CD4-positive, alpha-beta T cell treated with Interferon alpha-2 for 1 hour (primary cell): ENCODE results near the gene ZSWIM9.

ENCODE experiments used
- DNase-seq, 2 donors: peaks; one replicate each; pipeline ENCODE4 v3.0.0-alpha.2; 2020 to 2022

ZSWIM9 gene

DNA sequence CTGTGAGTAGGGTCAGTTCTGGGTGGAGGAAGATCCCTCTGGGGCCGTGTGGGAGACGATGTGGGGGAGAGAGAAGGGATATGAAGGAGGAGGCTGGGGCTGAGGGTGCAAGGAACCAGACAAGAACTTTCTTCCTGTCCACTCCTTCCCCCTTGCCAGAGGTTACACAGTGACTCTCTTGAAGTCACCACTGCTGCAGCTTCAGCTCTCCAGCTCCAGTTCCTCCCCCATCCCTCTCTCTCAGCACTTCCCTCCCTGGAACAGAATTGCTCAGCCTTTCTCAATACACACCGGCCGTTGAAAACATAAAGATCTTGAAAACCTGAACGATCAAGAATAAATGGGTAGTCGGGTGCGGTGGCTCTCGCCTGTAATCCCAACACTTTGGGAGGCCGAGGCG, 5.1 kb downstream of the ZSWIM9 start:
- DNase-seq: no peak

DNA sequence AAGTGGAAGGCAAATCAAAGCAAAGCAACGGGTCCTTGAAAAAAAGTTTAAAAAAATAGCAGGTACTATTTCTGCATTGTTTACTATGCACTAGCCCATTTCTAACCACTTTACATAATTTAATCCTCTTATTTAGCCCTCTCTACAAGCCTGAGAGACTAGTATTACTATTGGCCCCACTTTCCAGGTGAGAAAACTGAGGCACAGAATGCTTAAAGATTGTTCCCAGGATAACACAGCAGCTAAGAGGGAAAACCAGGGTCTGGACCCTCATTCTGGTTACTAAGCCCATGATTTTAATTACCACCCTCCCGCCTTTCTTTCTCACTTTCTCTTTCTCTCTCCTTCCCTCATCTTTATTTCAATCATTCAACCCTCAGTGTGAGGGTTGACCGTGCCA, 5.7 kb downstream of the ZSWIM9 start:
- DNase-seq: no peak

DNA sequence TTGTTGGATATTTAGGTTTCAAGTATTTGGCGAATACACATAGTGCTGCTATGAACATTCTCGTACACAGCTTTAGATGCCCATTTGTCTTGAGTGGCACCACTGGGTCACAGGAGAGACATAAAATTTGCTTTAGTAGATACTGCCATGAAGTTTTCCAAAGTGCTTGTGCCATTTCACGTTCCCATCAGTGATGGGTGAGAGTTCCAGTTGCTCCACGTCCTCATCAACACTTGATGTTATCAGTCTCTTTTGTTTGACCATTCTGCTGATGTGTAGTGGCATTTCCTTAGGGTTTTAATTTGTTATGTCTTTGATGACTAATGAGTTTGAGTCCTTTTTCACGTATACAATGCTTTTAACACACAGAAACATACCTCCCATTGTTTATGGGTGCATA, 11.0 kb downstream of the ZSWIM9 start:
- DNase-seq: no peak

DNA sequence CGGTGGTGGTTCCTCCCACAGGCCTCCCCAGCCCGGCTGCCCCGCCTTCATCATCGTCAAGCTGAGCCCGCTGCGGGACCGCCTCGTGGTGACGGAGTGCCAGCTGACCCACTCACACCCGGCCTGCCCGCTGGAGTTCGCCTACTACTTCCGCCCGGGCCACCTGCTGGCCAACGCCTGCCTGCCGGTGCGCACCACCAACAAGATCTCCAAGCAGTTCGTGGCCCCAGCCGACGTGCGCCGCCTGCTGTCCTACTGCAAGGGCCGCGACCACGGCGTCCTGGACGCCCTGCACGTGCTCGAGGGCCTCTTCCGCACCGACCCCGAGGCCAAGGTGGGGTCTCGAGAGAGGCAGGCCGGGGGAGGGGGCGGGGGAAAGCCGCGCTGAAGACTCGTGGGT, 12.0 kb downstream of the ZSWIM9 start:
- DNase-seq: no peak

DNA sequence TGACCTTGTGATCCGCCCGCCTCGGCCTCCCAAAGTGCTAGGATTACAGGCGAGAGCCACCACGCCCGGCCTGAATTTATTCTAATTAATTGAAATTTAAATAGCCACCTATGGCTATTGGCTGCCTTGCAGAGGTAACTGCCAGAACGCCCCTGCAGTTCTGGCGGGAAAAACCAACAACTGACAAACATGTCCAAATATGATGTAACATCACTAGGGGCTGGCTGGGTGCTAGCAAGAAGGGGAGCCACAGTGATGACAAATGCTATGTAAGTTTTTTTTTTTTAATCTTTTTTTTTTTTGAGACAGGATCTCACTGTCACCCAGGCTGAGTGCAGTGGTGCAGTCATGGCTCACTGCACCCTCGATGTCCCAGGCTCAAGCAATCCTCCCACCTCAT, 12.9 kb downstream of the ZSWIM9 start:
- no peak for DNase-seq

DNA sequence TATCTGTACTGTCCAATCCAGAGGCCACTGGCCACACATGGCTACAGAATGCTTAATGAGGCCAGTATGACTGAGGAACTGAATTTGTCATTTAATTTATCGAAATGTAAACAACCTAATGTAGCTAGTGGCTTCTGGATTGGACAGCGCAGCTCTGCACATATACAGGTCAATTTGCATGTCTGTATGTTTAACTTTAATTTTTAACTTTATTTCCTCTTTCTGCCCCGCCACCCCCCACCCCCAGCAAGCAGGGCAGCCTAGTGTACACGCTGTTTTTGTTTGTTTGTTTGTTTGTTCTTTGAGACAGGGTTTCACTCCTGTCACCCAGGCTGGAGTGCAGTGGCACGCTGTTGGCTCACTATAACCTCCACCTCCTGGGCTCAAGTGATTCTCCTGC, 15.5 kb downstream of the ZSWIM9 start:
- no peak for DNase-seq

DNA sequence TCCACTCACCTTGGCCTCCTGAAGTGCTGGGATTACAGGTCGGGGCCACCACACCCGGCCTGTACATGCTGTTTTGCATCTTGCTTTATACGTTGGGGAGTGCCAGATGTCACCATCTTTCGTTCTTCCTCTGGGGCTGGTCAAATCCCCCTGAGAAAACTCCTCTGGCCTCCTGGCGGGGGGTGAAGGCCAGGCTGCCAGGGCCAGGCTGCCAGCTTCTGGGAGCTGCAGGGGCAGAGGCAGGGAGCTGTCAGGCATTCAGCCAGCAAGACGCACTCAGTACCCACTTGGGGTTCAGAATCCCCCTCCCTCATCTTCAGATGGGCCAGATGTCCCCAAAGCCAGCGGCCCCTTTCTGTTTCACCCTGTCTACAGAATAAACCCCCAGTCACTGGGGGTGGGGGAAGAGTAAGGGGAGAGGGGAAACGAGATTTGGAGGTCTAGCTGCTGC, 16.1 kb downstream of the ZSWIM9 start:
- no peak for DNase-seq

DNA sequence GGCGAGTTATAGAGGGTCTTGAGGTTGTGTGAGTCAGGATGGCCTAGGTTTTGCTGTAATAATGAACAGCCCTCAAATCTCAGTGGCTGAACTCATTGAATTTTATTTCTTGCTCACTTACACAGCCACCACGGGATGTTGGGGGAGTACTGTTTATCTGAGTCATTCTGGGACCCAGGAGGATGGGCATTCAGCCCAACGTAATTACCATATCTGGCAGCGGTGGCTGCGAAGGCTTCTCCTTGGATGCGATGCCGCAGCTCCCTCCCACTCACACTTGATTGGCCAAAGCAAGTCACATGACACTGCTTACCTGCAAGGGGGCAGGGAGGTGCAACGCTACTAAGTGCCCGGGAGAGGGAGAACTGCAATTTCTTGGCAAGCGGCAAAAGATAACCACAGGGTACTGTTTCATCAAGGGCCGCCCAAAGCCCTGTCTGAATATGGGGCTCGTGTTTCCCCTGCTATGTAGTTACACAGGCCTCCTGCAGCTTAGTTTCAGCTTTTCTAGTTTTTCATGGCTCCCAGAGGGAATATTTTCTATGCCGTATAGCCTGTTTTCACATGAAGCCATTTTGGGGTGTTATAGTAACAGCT, 19.9 kb downstream of the ZSWIM9 start:
- DNase-seq: peak; percentile 26 to 76

DNA sequence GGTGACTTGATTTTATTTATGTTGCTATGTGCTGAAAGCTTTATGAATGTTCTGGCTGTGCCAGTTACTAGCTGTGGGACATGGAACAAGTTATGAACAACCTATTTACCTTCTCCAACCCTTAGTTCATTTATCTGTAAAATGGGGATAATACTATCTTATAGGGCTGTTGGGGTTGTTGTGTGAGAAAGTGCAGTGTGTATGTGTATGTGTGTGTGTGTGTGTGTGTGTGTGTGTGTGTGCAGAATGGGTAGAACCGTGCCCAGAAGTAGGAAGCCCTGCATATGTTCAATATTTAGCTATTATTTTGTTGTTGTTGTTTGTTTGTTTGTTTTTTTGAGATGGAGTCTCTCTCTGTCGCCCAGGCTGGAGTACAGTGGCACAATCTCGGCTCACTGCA, 20.4 kb downstream of the ZSWIM9 start:
- DNase-seq: no peak

DNA sequence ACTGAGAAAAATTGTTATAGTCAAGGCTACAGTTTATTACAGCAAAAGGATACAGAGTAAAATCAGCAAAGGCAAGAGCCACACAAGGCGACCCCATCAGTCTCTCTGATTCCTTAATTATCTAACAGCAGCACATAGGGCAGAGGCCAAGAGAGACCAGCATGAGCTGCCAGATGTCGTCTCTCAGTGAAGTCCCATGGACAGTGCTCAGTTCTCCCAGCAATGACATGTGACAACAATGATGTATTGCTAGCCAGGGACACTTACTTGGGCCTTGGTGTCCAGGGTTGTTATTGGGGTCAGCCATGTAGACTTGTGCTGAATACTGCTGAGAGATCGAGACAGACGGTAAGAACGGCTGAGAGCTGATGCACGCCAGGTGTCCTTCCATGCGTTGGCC, 22.3 kb downstream of the ZSWIM9 start:
- no peak for DNase-seq

DNA sequence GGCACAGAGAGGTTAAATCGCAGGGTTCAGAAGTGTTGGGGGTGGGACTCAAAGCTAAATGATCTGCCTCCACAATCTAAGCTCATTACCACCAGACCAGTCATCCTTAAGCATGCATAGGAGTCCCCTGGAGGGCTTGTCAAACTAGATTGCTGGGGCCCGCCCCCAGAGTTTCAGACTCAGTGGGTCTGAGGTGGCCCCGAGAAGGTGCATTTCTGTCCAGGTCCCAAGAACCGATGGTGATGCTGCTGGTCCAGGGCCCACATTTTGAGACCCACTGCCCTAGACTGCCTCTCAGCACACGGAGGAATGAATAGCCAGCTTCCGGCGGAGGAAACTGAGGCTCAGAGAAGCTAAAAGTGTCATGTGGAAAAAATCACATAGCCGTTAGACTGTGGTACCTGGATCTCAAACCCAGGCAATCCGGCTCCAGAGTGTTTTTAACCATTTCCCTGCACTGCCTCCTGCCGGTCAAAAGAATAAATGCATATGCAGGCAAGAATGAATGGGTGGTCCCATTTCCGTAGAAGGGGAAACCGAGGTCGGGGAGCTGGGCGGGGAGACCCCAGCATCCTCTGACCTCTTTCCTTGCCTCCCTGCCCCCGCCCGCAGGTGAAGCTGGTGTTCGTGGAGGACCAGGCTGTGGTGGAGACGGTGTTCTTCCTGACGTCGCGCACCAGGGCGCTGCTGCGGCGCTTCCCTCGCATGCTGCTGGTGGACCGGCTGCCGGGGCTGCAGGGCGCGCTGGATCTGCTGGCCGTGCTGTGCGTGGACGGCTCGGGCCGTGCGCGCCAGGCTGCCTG, 23.8 kb downstream of the ZSWIM9 start:
- peak; percentile 11 to 44 for DNase-seq

DNA sequence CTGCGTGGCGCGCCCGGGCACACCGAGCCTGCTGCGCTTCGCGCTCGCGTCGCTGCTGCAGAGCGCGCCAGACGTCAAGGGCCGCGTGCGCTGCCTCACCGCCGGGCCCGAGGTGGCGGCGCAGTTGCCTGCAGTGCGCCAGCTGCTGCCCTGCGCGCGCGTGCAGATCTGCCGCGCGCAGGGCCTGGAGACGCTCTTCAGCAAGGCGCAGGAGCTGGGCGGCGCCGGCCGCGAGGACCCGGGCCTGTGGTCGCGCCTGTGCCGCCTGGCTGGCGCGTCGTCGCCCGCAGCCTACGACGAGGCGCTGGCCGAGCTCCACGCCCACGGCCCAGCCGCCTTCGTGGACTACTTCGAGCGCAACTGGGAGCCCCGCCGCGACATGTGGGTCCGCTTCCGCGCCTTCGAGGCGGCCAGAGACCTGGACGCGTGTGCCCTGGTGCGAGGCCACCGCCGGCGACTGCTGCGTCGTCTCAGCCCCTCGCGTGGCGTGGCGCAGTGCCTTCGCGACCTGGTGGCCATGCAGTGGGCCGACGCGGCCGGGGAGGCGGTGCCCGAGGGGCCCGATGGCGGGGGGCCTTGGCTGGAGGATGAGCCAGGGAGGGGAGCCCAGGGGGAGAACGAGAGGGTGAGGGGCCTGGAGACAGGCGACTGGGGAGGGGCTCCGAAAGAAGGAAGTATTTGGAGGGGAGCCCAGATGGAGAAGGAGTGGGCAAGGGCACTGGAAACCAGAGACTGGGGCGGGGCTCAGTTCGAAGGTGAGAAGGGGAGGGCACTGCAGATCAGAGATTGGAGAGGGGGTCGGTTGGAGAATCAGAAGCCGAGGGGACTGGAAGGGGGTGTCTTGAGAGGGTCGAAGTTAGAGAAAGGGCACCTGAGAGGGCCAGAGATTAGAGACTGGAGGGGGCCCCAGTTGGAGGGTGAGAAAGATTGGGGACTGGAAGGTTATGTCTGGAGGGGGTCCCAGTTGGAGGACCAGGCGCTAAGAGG, 24.7 kb downstream of the ZSWIM9 start:
- DNase-seq: no peak

DNA sequence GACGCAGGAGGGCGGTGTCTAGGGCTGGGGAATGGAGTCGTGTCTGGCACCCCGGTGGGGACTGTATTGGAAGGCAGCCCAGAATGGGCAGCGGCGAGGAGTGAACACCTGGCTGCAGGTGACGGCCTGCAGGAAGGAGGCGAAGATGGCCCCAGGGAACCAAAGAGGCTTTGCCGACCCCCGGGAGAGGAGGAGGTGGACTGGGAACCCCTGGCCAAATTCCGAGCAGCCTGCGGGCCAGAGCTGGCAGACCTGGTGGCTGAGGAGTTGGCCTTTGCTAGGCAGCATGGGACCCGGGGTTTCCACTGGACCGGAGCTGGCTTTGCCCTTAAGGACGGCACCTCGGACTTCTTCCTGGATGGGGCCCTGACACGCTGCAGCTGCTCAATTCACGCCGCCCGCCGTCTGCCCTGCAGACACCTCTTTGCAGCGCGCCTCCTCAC, 25.9 kb downstream of the ZSWIM9 start:
- no peak for DNase-seq

DNA sequence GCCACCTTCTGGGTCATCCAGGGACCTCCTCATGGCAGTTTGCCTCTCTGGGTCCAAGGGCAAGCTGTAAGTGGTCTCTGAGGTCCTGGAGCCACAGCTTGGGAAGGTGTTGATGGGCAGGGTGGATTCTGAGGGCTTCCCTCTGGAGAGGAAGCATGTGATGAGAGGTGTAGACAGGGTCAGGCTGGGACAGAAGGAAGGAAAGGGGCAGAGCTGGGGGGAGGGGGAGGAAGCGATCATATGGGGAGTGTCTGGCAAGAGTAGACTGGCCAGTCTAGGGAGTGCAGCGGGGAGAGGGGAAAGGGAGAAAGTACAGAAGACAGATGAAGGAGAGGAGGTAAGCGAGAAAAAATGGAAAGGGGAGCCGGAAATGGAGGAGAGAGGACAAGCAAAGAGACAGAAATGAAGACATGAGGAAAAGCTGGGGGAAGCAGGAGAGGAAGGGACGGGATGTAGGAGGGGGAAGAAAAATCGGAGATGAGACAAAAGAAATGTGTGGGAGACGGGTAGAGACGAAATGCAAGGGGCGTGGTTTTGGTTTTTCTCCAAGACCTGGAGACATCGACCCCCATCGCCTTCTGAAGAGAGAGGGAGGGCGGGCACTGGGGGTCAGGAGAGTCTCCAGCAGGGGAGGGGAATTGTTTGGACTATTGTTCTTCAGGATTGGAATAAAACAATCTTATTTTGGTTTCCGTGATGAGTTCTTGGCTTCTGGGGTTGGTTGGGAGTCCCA, 26.6 kb downstream of the ZSWIM9 start:
- DNase-seq: no peak

DNA sequence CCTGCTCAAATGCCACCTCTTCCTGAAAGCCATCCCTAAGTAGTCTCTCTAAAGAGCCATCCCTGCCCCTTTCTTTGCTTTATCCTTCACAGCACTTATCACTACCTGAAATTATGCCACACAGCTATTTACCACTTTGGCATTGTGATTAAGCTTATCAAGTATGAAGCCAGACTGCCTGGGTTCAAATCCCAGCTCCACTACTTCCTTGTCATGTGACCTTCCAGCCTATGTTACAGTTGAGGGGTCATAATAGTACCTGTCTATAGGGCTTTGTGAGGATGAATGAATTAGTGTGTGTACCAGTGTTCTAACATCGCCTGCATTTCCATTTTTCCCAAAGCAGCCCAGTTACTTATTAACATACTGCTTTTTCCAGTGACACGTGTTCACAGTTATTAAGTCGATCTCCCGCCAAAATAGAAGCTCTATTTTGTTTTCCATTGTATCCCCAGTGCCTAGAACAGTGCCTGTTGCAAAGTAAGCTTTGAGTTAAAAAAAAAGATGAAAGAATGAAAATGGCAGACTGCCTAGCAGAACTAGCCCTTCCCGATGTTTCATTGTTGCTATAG, 32.8 kb downstream of the ZSWIM9 start:
- no peak for DNase-seq

DNA sequence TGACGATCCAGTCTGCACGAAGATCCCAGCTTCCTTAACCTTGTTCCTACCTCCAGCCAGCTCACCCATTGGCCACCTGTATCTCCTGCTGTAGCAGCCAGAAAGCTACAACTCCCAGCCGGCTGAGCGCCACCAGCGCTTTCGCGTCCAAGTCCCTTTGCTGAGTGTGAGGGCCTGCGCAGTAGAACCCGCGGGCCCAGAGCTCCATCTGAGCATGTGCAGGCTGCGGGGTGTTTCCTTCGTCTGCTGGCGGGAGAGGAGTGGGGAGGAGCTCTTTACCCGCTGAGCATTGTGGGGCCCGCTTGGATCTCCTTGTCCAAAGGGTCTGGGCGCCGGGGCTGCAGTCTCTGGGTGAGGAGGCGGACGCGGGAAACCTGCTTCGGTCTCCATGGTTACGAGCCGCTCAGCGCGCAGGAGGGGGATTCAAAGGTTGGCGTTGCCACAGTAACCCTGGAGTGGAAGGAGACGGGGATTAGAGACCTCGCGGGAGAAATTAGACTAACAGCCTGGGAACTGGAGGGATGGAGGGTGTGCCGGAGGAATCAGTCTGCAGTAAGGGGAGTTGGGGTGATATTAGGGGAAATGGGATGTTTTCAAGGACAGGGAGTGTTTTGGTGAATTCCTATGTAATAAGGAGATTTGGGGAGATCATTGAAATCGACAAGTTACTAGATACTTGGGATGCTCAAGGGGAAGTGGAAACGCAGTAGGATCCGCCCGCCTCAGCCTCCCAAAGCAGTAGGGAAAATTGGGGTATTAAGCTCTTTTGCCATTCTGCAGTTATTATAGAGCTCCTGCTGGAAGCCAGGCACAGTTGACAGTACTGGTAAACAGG, 33.5 kb downstream of the ZSWIM9 start:
- peak; percentile 90 to 93 for DNase-seq

DNA sequence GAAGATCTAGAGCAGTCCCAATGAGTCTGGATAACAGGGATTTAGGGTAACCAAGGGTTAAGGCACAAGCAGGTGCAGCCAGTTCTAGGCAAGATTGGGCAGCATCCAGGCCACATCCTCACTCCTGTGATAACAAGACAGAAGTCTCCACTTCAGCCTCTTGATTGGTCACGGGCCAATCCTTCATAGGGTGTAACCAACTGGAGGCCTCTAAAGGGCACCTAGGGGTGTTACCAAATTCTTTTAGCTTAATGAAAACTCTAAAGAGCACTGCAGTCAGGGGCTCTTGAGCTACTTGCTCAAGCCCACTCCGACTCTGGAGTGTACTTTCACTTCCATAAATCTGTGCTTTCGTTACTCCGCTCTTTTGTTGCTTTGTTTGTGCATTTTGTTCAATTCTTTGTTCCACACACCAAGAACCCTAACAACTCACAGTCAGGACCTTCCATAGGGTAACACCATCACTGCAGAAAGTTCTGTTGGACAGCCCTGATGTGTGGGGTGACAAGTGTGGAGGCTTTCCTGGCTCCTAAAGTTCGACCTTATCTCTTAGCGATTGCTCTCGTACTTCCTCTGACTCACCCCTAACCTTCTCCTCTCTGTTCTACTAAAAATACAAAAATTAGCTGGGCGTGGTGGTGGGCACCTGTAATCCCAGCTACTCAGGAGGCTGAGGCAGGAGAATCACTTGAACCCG, 36.1 kb downstream of the ZSWIM9 start:
- no peak for DNase-seq

DNA sequence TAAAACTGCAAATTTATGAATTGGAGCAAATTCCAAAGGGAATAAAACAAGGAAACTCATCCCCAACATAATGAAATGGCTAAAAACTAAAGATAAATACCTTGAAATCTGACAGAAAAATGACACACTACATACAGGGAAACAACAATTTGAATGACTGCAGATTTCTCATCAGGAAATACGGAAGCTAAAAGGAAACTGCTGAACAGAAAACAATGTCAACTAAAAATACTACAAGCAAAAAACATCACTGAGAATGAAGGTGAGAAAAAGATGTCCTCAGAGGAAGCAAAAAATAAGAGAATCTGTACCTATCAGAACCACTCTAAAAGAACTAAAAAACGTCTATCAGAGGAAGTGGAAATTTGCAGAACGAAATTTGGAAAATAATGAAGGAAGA, 39.5 kb downstream of the ZSWIM9 start:
- no peak for DNase-seq

DNA sequence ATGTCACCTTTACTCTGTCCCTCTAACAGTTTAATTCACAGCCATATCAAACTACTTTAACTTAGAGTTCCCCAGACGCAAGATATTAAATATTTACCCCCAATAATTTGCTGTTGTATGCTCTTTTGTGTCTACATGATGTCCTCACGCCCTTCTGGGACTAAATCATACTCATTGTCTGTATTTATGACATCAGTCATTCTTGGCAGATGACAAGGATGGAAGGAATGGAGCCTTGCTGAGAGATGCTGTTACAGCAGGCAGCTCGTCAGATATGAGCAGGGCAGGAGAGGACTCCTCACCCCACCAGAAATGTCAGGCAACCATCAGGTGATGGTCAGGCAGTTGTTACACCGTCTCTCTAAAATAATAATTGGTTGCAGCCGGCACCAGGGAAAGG, 43.5 kb downstream of the ZSWIM9 start:
- no peak for DNase-seq

DNA sequence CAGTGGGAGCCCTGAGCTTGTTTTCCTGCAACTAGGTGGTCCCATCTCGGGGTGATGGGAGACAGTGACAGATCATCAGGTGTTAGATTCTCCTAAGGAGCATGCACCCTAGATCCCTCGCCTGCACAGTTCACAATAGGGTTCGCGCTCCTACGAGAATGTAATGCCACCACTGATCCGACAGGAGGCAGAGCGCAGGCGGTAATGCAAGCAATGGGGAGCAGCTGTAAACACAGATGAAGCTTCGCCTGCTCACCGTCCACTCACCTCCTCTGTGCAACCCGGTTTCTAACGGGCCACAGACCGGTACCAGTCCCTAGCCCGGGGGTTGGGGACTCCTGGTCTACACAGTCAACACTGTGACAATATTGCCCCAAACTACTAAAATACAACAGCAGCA, 46.5 kb downstream of the ZSWIM9 start:
- no peak for DNase-seq

DNA sequence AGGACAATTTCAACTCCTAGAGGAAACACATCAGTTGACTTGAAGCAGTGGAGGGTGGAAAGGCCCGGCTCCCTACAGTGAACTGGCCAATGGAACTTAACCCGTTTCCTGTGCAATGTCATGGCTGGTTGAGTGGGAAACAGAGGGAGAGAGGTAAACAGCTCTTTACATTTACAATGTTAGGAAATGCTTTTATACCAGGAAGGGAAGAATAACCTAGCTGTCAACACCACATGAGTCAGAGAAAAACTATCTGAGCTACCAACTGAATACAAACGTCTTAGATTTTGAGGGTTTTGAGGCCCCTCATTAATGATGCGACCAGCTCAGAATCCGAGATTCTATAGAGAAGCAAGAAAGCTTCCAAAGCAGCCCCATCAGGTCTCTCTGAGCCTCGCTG, 48.5 kb downstream of the ZSWIM9 start:
- no peak for DNase-seq
